ENCODE data around the gene NDUFS8.

Gene NDUFS8

DNA sequence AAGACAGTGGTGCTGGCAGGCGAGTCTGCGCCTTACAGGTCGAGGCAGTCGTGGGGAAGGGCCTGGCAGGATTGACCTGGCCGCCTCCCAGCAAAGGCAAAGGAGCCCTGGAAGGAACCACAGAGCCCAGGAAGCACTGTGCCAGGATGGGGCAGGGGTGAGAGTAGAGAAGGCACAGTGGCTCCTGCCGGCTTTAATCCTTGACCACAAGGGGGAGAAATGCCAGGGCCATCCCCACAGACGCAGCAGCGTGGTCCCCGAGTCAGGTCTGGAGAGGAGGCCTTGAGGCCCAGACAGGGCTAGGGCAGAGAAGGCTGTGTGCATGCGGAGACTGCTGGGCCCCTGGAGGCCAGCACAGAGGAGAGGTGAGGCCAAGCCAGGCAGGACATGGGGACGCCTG, 9.9 kb upstream of the NDUFS8 start:
- no peaks in the 10 kb centered on the region for H3K36me3 ChIP-seq (ENCODE audit: control insufficient read depth, insufficient read depth, low read length)
- no peaks in the 10 kb centered on the region for H3K27me3 ChIP-seq (ENCODE audit: control insufficient read depth, insufficient read depth, low read length)
- H3K4me1 ChIP-seq: no peaks in the 10 kb centered on the region
- no peak for TF ChIP-seq CTCF (IDR thresholded peaks at IDR 0.05)
- no peak overlapping the region for H3K9ac ChIP-seq
- H3K27ac ChIP-seq: no peak overlapping the region
- H3K79me2 ChIP-seq: no peaks in the 10 kb centered on the region
- no peak overlapping the region for H3K4me3 ChIP-seq (ENCODE audit: low read depth, low read length)
- H3K9me3 ChIP-seq (ENCODE audit: control insufficient read depth, low read length): no peaks in the 10 kb centered on the region
- no peak overlapping the region for H2AFZ ChIP-seq
- H3K4me2 ChIP-seq (ENCODE audit: low read length): no peak overlapping the region

DNA sequence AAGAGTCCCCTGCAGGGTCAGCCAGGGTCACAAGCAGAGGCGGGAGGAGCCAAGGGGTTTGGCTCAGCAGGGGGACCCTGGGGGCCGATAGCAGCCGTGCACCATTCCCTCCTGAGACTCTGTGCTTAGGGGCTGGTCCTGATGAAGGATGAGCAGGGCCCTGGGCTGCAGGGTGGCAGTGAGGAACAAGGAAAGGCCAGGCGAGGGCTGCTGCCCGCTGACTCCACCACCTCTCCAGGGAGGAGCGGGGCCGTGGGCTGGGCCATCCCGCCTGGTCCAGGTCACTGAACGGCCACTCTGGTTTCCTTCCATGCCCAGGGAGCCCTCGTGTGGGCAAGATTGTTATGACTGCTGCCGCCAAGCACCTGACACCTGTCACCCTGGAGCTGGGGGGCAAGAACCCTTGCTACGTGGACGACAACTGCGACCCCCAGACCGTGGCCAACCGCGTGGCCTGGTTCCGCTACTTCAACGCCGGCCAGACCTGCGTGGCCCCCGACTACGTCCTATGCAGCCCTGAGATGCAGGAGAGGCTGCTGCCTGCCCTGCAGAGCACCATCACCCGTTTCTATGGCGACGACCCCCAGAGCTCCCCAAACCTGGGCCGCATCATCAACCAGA, 9.2 kb upstream of the NDUFS8 start:
- no peaks in the 10 kb centered on the region for H3K27me3 ChIP-seq (ENCODE audit: control insufficient read depth, insufficient read depth, low read length)
- H3K9me3 ChIP-seq (ENCODE audit: control insufficient read depth, low read length): no peaks in the 10 kb centered on the region
- no peak overlapping the region for H3K4me3 ChIP-seq (ENCODE audit: low read depth, low read length)
- peak; percentile 34 for TF ChIP-seq CTCF (IDR thresholded peaks at IDR 0.05)
- no peak overlapping the region for H3K9ac ChIP-seq
- no peak overlapping the region for H2AFZ ChIP-seq
- H3K4me2 ChIP-seq (ENCODE audit: low read length): no peak overlapping the region
- H3K79me2 ChIP-seq: no peaks in the 10 kb centered on the region
- no peak overlapping the region for H3K27ac ChIP-seq
- H3K4me1 ChIP-seq: no peaks in the 10 kb centered on the region
- H3K36me3 ChIP-seq (ENCODE audit: control insufficient read depth, insufficient read depth, low read length): no peaks in the 10 kb centered on the region

- Histone ChIP-seq H2AFZ (no peak overlapping the region), H3K27ac (no peak overlapping the region), H3K27me3 (ENCODE audit: control insufficient read depth, insufficient read depth, low read length) (no peaks in the 10 kb centered on the region), H3K36me3 (ENCODE audit: control insufficient read depth, insufficient read depth, low read length) (no peaks in the 10 kb centered on the region), H3K9me3 (ENCODE audit: control insufficient read depth, low read length) (no peaks in the 10 kb centered on the region), H3K4me3 (ENCODE audit: low read depth, low read length) (no peak overlapping the region), H3K9ac (no peak overlapping the region), H3K4me1 (no peaks in the 10 kb centered on the region), H3K79me2 (no peaks in the 10 kb centered on the region), H3K4me2 (ENCODE audit: low read length) (no peak overlapping the region)
- TF ChIP-seq CTCF (IDR thresholded peaks at IDR 0.05): no peak
These were observed 8.0 kb upstream of the NDUFS8 start for GRCh38 chr11:68022531-68022930.

GRCh38 chr11:68024508-68024907, 6.0 kb upstream of the NDUFS8 start:
- H3K36me3 ChIP-seq (ENCODE audit: control insufficient read depth, insufficient read depth, low read length): no peaks in the 10 kb centered on the region
- no peak overlapping the region for H3K4me3 ChIP-seq (ENCODE audit: low read depth, low read length)
- no peak overlapping the region for H3K4me2 ChIP-seq (ENCODE audit: low read length)
- TF ChIP-seq CTCF (IDR thresholded peaks at IDR 0.05): no peak
- H3K4me1 ChIP-seq: no peaks in the 10 kb centered on the region
- no peak overlapping the region for H3K9ac ChIP-seq
- no peaks in the 10 kb centered on the region for H3K79me2 ChIP-seq
- H3K9me3 ChIP-seq (ENCODE audit: control insufficient read depth, low read length): no peaks in the 10 kb centered on the region
- no peak overlapping the region for H3K27ac ChIP-seq
- no peak overlapping the region for H2AFZ ChIP-seq
- no peaks in the 10 kb centered on the region for H3K27me3 ChIP-seq (ENCODE audit: control insufficient read depth, insufficient read depth, low read length)

- Histone ChIP-seq H3K9ac (no peak overlapping the region), H3K36me3 (ENCODE audit: control insufficient read depth, insufficient read depth, low read length) (no peaks in the 10 kb centered on the region), H3K4me1 (no peaks in the 10 kb centered on the region), H3K27ac (no peak overlapping the region), H3K4me3 (ENCODE audit: low read depth, low read length) (no peak overlapping the region), H3K79me2 (no peaks in the 10 kb centered on the region), H3K4me2 (ENCODE audit: low read length) (no peak overlapping the region), H3K9me3 (ENCODE audit: control insufficient read depth, low read length) (no peaks in the 10 kb centered on the region), H3K27me3 (ENCODE audit: control insufficient read depth, insufficient read depth, low read length) (no peaks in the 10 kb centered on the region), H2AFZ (no peak overlapping the region)
- no peak for TF ChIP-seq CTCF (IDR thresholded peaks at IDR 0.05)
These were observed 5.4 kb upstream of the NDUFS8 start for GRCh38 chr11:68025047-68025446.
